NCI-H1417 treated with DMSO at 0.1 percent for 48 hours (cell line): Measurements from ENCODE around the gene SENP5.
"Not testable (repeated sequence)": the region's sequence is repeated elsewhere in the genome, so short reads cannot be mapped to it uniquely, and the experiment has no call there.

Source experiments
- DNase-seq: peaks from one replicate; lab custom pipeline; 2025; lab: John Stamatoyannopoulos, UW

Gene SENP5

GRCh38 chr3:196867507-196868296 lies at the start of gene SENP5:
Gene SENP5, plus strand, starts transcription at chr3:196867920. Its CDS starts 17,262 bp downstream, at chr3:196885182.
- DNase-seq, result peak; percentile 50

- no peak for DNase-seq
These were observed 45.8 kb upstream of the SENP5 start for GRCh38 chr3:196821806-196822355.

GRCh38 chr3:196829651-196830050 lies 38.1 kb upstream of the SENP5 start:
- DNase-seq, result not testable (repeated sequence)

- no peak for DNase-seq
These were observed 32.6 kb upstream of the SENP5 start for GRCh38 chr3:196835086-196835485.

- not testable (repeated sequence) for DNase-seq
These were observed 31.1 kb upstream of the SENP5 start for GRCh38 chr3:196836626-196837025.

GRCh38 chr3:196837819-196838420 lies 29.8 kb upstream of the SENP5 start:
- DNase-seq, result no peak

GRCh38 chr3:196839351-196839750 lies 28.4 kb upstream of the SENP5 start:
- DNase-seq, result not testable (repeated sequence)

GRCh38 chr3:196842567-196843434 lies 24.9 kb upstream of the SENP5 start:
- no peak for DNase-seq

- no peak for DNase-seq
These were observed 24.1 kb upstream of the SENP5 start for GRCh38 chr3:196843435-196844110.

- DNase-seq, result not testable (repeated sequence)
These were observed 23.2 kb upstream of the SENP5 start for GRCh38 chr3:196844235-196845219.

GRCh38 chr3:196848375-196848774 lies 19.3 kb upstream of the SENP5 start:
- DNase-seq, result not testable (repeated sequence)

GRCh38 chr3:196849180-196849741 lies 18.5 kb upstream of the SENP5 start:
- DNase-seq, result no peak

- DNase-seq, result not testable (repeated sequence)
These were observed 4.7 kb upstream of the SENP5 start for GRCh38 chr3:196863000-196863399.

- DNase-seq, result no peak
These were observed 589 bp upstream of the SENP5 start for GRCh38 chr3:196867155-196867506.

- no peak for DNase-seq
These were observed 559 bp downstream of the SENP5 start for GRCh38 chr3:196868297-196868661.

- DNase-seq, result no peak
These were observed 4.6 kb downstream of the SENP5 start for GRCh38 chr3:196872316-196872715.

- DNase-seq, result not testable (repeated sequence)
These were observed 6.9 kb downstream of the SENP5 start for GRCh38 chr3:196874511-196875094.

- no peak for DNase-seq
These were observed 7.5 kb downstream of the SENP5 start for GRCh38 chr3:196875258-196875657.

GRCh38 chr3:196883361-196883760 lies 15.6 kb downstream of the SENP5 start:
- no peak for DNase-seq

- DNase-seq, result no peak
These were observed 18.4 kb downstream of the SENP5 start for GRCh38 chr3:196886144-196886543.
